GM23338 (cell line): ENCODE data around the gene THSD4. TPM values are rescaled to one million over a fixed set of nuclear protein-coding genes. Genes with fewer than 3 reads are reported as not detected.

Experiments
- ATAC-seq: fragments of 200-7000 bp; cut with Tn5 transposase; 3 replicates; pipeline ENCODE4 v1.9.1; 2020
- DNase-seq: peaks from one replicate; pipeline ENCODE4 v3.0.0-alpha.2; 2015; ENCODE audit warnings: low spot score
- H2AFZ ChIP-seq: fragments of 200-600 bp; sonication (generic); 2 replicates; pipeline ENCODE4 v1.8.0; 2016; ENCODE audit warnings: antibody characterized with exemption, mild to moderate bottlenecking, moderate library complexity
- H3F3A ChIP-seq: fragments of 200-600 bp; sonication (generic); replicated peaks from 2 replicates; pipeline ENCODE4 v1.8.0; 2017; ENCODE audit warnings: antibody characterized with exemption, mixed run types, low read depth
- H3K27ac ChIP-seq: fragments of 200-600 bp; sonication (generic); 2 replicates; pipeline ENCODE4 v1.6.1; 2016; ENCODE audit warnings: low read depth
- H3K27me3 ChIP-seq: fragments of 200-600 bp; sonication (generic); 2 replicates; pipeline ENCODE4 v1.8.0; 2016; ENCODE audit warnings: mild to moderate bottlenecking, mixed run types, moderate library complexity; ENCODE audit not compliant: insufficient read depth
- H3K36me3 ChIP-seq: fragments of 200-600 bp; sonication (generic); 2 replicates; pipeline ENCODE4 v1.8.0; 2016; ENCODE audit warnings: mild to moderate bottlenecking; ENCODE audit not compliant: insufficient read depth
- H3K4me1 ChIP-seq: fragments of 200-600 bp; sonication (generic); 2 replicates; pipeline ENCODE4 v1.8.0; 2016; ENCODE audit warnings: mild to moderate bottlenecking, moderate library complexity; ENCODE audit not compliant: insufficient read depth
- H3K4me2 ChIP-seq: fragments of 200-600 bp; sonication (generic); 2 replicates; pipeline ENCODE4 v1.7.1; 2017; ENCODE audit warnings: mixed run types
- H3K4me3 ChIP-seq: fragments of 200-600 bp; sonication (generic); 2 replicates; pipeline ENCODE4 v1.6.1; 2016; ENCODE audit warnings: mixed run types
- H3K79me2 ChIP-seq: fragments of 200-600 bp; sonication (generic); replicated peaks from 2 replicates; pipeline ENCODE4 v1.8.0; 2017; ENCODE audit warnings: mild to moderate bottlenecking; ENCODE audit not compliant: insufficient read depth
- H3K9me2 ChIP-seq: fragments of 200-600 bp; sonication (generic); 2 replicates; pipeline ENCODE4 v1.8.0; 2017; ENCODE audit not compliant: insufficient read depth
- H4K20me1 ChIP-seq: fragments of 200-600 bp; sonication (generic); replicated peaks from 2 replicates; pipeline ENCODE4 v1.8.0; 2017; ENCODE audit warnings: mild to moderate bottlenecking; ENCODE audit not compliant: insufficient read depth
- H3K27ac Mint-ChIP-seq: 2 replicates; pipeline ENCODE4 v1.8.0; 2020; ENCODE audit warnings: inconsistent platforms, mild to moderate bottlenecking, moderate library complexity, mixed read lengths
- H3K27me3 Mint-ChIP-seq: 3 replicates; pipeline ENCODE4 v1.8.0; 2022; ENCODE audit warnings: low read depth, mild to moderate bottlenecking, moderate library complexity, mixed read lengths, inconsistent platforms; ENCODE audit not compliant: insufficient read depth, poor library complexity
- H3K36me3 Mint-ChIP-seq: 3 replicates; pipeline ENCODE4 v1.8.0; 2021; ENCODE audit warnings: low read depth, mild to moderate bottlenecking, inconsistent platforms, moderate library complexity, mixed read lengths
- H3K4me1 Mint-ChIP-seq: 3 replicates; pipeline ENCODE4 v1.8.0; 2020; ENCODE audit warnings: mild to moderate bottlenecking, inconsistent platforms, mixed read lengths
- H3K4me3 Mint-ChIP-seq: 3 replicates; pipeline ENCODE4 v1.8.0; 2021; ENCODE audit warnings: moderate library complexity, mild to moderate bottlenecking, inconsistent platforms, mixed read lengths
- H3K9me3 Mint-ChIP-seq: 3 replicates; pipeline ENCODE4 v1.8.0; 2020; ENCODE audit warnings: moderate library complexity, mild to moderate bottlenecking, inconsistent platforms, mixed read lengths
- CREB1 ChIP-seq: fragments of 250-450 bp; sonication (Bioruptor Pico); IDR thresholded peaks from 2 replicates; pipeline ENCODE4 v1.5.0; 2020; ENCODE audit warnings: low read depth, mild to moderate bottlenecking, moderate library complexity
- CTCF ChIP-seq, 2 experiments: fragments of 200-600 bp in 1 of 2; sonication (generic) in 1 of 2; conservative IDR thresholded peaks; 2 replicates each; pipeline versions ENCODE4 v1.5.1 to v1.6.1; 2016 to 2017; ENCODE audit warnings: antibody characterized with exemption in 2 of 2, low read depth in 2 of 2, mild to moderate bottlenecking in 2 of 2, moderate library complexity in 1 of 2
- EZH2phosphoT487 ChIP-seq: fragments of 200-600 bp; sonication (generic); IDR thresholded peaks from one replicate; pipeline ENCODE4 v1.8.1; 2018; ENCODE audit warnings: antibody characterized with exemption; ENCODE audit not compliant: unreplicated experiment
- NANOG ChIP-seq: IDR thresholded peaks from 2 replicates; pipeline ENCODE4 v1.6.1; 2016; ENCODE audit warnings: antibody characterized with exemption, borderline replicate concordance
- POLR2AphosphoS5 ChIP-seq: IDR thresholded peaks from 2 replicates; pipeline ENCODE4 v1.6.1; 2016; ENCODE audit warnings: antibody characterized with exemption, low read depth
- REST ChIP-seq: IDR thresholded peaks from one replicate; pipeline ENCODE4 v1.6.1; 2018; ENCODE audit warnings: antibody characterized with exemption; ENCODE audit not compliant: unreplicated experiment
- STAT1 ChIP-seq: IDR thresholded peaks from one replicate; pipeline ENCODE4 v1.6.1; 2016; ENCODE audit warnings: antibody characterized with exemption; ENCODE audit not compliant: unreplicated experiment
- ZNF114 ChIP-seq: fragments of 250-450 bp; sonication (Bioruptor Pico); IDR thresholded peaks from 2 replicates; pipeline ENCODE4 v1.5.0; 2020; ENCODE audit warnings: mild to moderate bottlenecking, moderate library complexity
- ZNF331 ChIP-seq: fragments of 250-450 bp; sonication (Bioruptor Pico); IDR thresholded peaks from 2 replicates; pipeline ENCODE4 v1.5.0; 2020; ENCODE audit warnings: low read depth, mild to moderate bottlenecking, moderate library complexity
- ZNF462 ChIP-seq: fragments of 250-450 bp; sonication (Bioruptor Pico); IDR thresholded peaks from 2 replicates; pipeline ENCODE4 v1.5.0; 2020; ENCODE audit warnings: mild to moderate bottlenecking, moderate library complexity
- polyA plus RNA-seq: library from polyadenylated mRNA; unstranded; fragments of >200 nt; fragmentation: Nextera tagmentation; extraction: Ambion mirVana; gene quantifications from 2 replicates; pipeline ENCODE4 v1.2.1, GENCODE V29; 2016
- total RNA-seq: library from RNA; depleted of rRNA; stranded (reverse); fragments of >200 nt; shearing (Covaris generic); gene quantifications from 2 replicates; pipeline ENCODE4 v1.2.3, GENCODE V29; 2014

The THSD4 gene
- total and polyA plus RNA-seq, 2 experiments from 2014 or later = 2.0 to 7.4 TPM

GRCh38 chr15:71788646-71789579 is 673.6 kb downstream of the THSD4 start:
- no peak overlapping the region for H3K4me3 Mint-ChIP-seq
- DNase-seq = no peak
- H3K4me3 ChIP-seq = no peak overlapping the region

More at GRCh38 chr15:71788646-71789579, 673.6 kb downstream of the THSD4 start:
- H3F3A ChIP-seq = no peaks in the 10 kb centered on the region
- H4K20me1 ChIP-seq = no peaks in the 10 kb centered on the region
- no peak overlapping the region for H3K27ac ChIP-seq
- H3K9me2 ChIP-seq = no peaks in the 10 kb centered on the region
- Mint-ChIP-seq H3K4me1 (no peaks in the 10 kb centered on the region), H3K27me3 (peaks cover 3% of the 10 kb centered on the region), H3K9me3 (no peaks in the 10 kb centered on the region), H3K27ac (no peak overlapping the region), H3K36me3 (no peaks in the 10 kb centered on the region)
- no peaks in the 10 kb centered on the region for H3K36me3 ChIP-seq
- H3K27me3 ChIP-seq = no peaks in the 10 kb centered on the region
- TF ChIP-seq NANOG (no peak), ZNF331 (no peak), CTCF (conservative IDR thresholded peaks at IDR 0.05; ENCODE audit: low read depth in 2 of 2) (no peak), CREB1 (CRISPR knock-in tag) (no peak), POLR2AphosphoS5 (no peak), ZNF114 (no peak), REST (no peak), EZH2phosphoT487 (no peak), STAT1 (no peak), ZNF462 (CRISPR knock-in tag) (no peak)
- H3K4me1 ChIP-seq = no peaks in the 10 kb centered on the region
- no peak overlapping the region for H3K4me2 ChIP-seq
- no peak for ATAC-seq
- H2AFZ ChIP-seq = no peak overlapping the region
- H3K79me2 ChIP-seq = no peaks in the 10 kb centered on the region
